BE2C (cell line): ENCODE results near the gene MAGI1. TPM values are rescaled to one million over a fixed set of nuclear protein-coding genes. Genes with fewer than 3 reads are reported as not detected.

Experiments used
- DNase-seq: peaks from one replicate; pipeline ENCODE4 v3.0.0-alpha.2; 2020
- H3K27me3 ChIP-seq: fragments of 250-450 bp; sonication (Bioruptor Pico); 2 replicates; pipeline ENCODE4 v1.5.1; 2020; ENCODE audit warnings: mild to moderate bottlenecking
- H3K36me3 ChIP-seq: fragments of 250-450 bp; sonication (Bioruptor Pico); 2 replicates; pipeline ENCODE4 v1.5.1; 2020; ENCODE audit warnings: mild to moderate bottlenecking
- H3K4me1 ChIP-seq: fragments of 250-450 bp; sonication (Bioruptor Pico); 2 replicates; pipeline ENCODE4 v1.5.1; 2020
- H3K4me3 ChIP-seq: 2 replicates; pipeline ENCODE4 v1.5.1; 2011; ENCODE audit warnings: low read depth, low read length
- H3K9me3 ChIP-seq: fragments of 250-450 bp; sonication (Bioruptor Pico); 2 replicates; pipeline ENCODE4 v1.5.1; 2020
- polyA plus RNA-seq: library from polyadenylated mRNA; unstranded; fragments of >200 nt; gene quantifications from one replicate; pipeline ENCODE4 v1.2.1, GENCODE V29; 2012; ENCODE audit warnings: low read depth, missing spikeins; ENCODE audit not compliant: insufficient read length, insufficient read depth
- TF ChIP-seq, protein P1 (sequence below): IDR thresholded peaks from 2 replicates; pipeline ENCODE4 v1.5.1; 2012; ENCODE audit warnings: mild to moderate bottlenecking, low read depth, low read length

Gene MAGI1
- 14.7 TPM for polyA plus RNA-seq

DNA sequence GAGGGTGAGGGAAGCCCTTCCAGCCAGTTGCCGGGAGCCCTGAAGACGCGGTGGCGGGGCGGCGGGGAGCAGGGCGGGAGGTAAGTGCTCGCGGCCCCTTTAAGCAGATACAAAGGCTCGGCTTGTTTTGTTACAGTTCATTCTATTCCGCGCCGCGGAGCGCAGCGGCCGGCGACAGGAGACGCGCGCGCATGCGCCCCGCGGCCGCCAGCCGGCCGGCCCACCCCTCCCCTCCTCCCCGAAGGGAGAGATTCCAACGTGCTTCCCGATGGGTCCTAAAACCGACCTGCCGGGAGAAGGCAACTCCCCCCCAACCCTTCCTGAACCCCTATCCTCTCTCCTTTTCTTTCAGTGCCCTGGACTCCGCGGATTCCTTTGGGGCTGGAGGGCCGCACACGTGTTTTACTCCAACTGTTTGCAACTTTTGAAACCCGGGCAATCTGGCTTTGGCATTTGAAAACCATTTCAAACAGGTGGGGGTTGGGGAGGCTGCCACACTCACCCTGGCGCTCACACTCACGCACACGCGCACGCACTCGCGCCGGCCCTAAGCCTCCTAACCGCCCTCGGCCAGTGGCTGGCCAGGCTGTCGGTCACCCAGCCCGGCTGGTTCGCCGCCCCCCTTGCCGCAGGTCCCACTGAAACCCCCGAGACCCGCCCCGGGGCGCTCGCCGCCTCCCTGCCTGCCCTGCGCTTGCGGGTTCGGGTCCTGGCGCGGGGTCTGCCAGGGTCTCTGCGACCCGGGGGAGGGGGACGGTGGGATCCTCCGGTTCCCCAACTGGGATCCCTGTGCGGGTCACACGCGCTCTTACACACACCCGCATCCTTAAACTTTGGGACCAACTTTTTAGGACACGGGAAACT, at the start of gene MAGI1:
MAGI1 (minus strand) TSS at position 193 of the 864 bp plus-strand sequence. CDS start 610 bp downstream, outside the sequence.
- no peaks in the 10 kb centered on the region for H3K27me3 ChIP-seq
- H3K36me3 ChIP-seq = no peaks in the 10 kb centered on the region
- no peaks in the 10 kb centered on the region for H3K9me3 ChIP-seq
- H3K4me1 ChIP-seq = no peaks in the 10 kb centered on the region
- peak; percentile 93 for DNase-seq
- H3K4me3 ChIP-seq = peak within 1 kb of the TSS; percentile 95
- TF ChIP-seq, protein P1, sequence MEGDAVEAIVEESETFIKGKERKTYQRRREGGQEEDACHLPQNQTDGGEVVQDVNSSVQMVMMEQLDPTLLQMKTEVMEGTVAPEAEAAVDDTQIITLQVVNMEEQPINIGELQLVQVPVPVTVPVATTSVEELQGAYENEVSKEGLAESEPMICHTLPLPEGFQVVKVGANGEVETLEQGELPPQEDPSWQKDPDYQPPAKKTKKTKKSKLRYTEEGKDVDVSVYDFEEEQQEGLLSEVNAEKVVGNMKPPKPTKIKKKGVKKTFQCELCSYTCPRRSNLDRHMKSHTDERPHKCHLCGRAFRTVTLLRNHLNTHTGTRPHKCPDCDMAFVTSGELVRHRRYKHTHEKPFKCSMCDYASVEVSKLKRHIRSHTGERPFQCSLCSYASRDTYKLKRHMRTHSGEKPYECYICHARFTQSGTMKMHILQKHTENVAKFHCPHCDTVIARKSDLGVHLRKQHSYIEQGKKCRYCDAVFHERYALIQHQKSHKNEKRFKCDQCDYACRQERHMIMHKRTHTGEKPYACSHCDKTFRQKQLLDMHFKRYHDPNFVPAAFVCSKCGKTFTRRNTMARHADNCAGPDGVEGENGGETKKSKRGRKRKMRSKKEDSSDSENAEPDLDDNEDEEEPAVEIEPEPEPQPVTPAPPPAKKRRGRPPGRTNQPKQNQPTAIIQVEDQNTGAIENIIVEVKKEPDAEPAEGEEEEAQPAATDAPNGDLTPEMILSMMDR = no peak

DNA sequence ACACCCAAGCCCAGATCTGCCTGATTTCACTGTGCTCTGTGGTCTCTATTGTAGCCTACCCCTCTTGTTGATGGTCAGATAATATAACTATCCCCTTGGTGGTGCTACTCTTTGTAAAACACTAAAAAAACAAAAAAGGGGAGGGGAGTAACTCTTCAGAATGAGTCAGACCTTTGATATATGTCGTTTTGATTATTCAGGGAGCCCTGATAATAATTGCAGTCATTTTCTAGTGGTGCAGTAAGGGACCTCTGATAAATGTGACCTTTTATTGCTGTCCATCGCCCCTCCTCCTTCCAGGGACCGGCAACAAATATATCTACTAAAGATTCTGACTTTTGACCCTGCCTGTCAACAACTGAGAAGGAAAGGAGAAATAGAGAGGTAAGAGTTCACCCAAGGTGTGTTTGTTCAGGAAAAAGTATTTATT, 45.1 kb upstream of the MAGI1 start:
- TF ChIP-seq, protein P1 = no peak
- H3K9me3 ChIP-seq = no peaks in the 10 kb centered on the region
- H3K36me3 ChIP-seq = no peaks in the 10 kb centered on the region
- H3K4me3 ChIP-seq = no peak overlapping the region
- no peaks in the 10 kb centered on the region for H3K27me3 ChIP-seq
- H3K4me1 ChIP-seq = no peaks in the 10 kb centered on the region
- DNase-seq = no peak

DNA sequence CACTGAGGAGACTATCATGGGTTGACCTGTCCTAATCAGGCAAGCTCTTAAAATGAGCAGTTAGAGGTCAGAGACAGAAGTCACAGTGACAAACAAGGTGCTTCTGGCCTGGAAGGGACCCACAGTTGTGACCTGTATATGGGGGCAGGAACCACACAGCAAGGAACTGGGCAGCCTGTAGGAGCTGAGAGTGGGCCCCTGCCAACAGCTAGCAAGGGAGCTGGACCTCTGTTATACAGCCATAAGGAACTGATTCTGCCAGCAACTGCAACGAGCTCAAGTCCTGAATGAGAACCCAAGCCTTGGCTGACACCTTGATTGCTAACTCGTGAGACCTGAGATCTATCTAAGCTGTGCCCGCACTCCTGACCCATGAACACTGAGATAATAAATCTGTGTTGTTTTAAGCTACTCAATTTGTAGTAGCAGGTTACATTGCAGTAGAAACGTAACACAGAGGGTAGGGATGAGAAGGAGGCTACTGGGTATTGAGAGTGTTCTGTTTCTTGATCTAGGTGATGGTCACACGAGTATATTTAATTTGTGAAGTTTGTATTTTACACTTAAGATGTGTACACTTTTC, 44.5 kb upstream of the MAGI1 start:
- Histone ChIP-seq H3K9me3 (no peaks in the 10 kb centered on the region), H3K27me3 (no peaks in the 10 kb centered on the region), H3K36me3 (no peaks in the 10 kb centered on the region), H3K4me3 (no peak overlapping the region), H3K4me1 (no peaks in the 10 kb centered on the region)
- no peak for DNase-seq
- TF ChIP-seq, protein P1 = no peak

DNA sequence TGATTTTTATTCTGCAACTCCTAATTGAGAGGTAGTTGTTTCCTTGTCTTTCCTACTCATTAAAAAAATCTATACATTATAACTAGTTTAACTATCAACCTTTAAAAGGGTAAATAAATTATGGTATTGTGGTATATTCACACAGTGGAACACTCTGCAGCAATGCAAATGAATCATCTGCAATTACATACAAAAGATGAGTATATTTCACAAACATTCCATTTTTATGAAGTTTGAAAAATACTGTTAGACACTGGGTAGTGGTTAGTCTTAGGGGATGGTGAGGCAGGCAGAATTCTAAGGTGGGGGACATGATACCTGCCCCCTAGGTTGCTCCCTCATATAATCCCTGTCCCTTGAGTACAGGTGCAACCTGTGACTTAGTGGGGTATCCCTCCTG, 44.0 kb upstream of the MAGI1 start:
- Histone ChIP-seq H3K36me3 (no peaks in the 10 kb centered on the region), H3K27me3 (no peaks in the 10 kb centered on the region), H3K4me1 (no peaks in the 10 kb centered on the region), H3K9me3 (no peaks in the 10 kb centered on the region), H3K4me3 (no peak overlapping the region)
- TF ChIP-seq, protein P1 = no peak
- DNase-seq = no peak

DNA sequence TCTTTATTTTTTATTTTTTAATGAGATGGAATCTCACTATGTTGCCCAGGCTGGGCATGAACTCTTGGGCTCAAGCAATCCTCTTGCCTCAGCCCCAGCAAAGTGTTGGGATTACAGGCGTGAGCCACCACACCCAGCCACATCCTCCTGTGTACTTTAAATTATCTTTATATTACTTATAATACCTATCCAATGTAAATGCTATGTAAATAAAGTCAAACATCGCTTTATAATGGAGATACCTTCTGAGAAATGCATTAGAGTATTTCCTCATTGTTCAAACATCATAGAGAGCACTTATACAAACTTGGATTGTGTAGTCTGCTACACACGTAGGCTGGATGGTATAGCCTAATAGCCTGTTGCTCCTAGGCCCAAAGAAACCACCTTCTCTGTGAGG, 41.4 kb upstream of the MAGI1 start:
- no peaks in the 10 kb centered on the region for H3K27me3 ChIP-seq
- DNase-seq = no peak
- H3K4me1 ChIP-seq = 0 out of 2 replicates have a peak, but pooled peaks cover 3% of the 10 kb centered on the region

More for the DNA sequence above, 41.4 kb upstream of the MAGI1 start:
- Histone ChIP-seq H3K36me3 (no peaks in the 10 kb centered on the region), H3K9me3 (no peaks in the 10 kb centered on the region), H3K4me3 (no peak overlapping the region)
- TF ChIP-seq, protein P1 = no peak
